HG03571 (cell line): ENCODE results near the gene PHF21A.
"Not testable (repeated sequence)": the region's sequence is repeated elsewhere in the genome, so short reads cannot be mapped to it uniquely, and the experiment has no call there.

Source experiments
- ATAC-seq: cut with Tn5 transposase; IDR thresholded peaks from one replicate; pipeline ENCODE4 v1.9.1; 2021; ENCODE audit not compliant: unreplicated experiment

The PHF21A gene

DNA sequence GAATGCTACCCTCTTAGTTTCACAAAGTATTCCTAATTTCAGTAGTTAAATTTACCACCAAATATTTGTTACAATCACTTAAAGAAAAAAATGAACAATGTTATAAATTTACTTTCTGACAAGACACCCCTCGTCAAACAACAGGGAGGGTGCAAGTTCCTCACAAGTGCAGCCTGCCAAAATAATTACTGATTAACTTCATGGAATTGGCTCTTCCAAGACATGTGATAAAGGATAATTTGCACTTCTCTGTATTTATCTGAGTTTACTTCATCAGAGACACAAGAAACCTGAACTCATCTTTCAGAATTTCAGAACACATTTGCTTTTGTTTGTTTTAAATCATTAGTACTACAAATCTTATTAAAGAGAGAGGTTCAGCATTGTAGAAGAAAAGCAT is 132.3 kb downstream of the PHF21A start:
- ATAC-seq, result no peak

DNA sequence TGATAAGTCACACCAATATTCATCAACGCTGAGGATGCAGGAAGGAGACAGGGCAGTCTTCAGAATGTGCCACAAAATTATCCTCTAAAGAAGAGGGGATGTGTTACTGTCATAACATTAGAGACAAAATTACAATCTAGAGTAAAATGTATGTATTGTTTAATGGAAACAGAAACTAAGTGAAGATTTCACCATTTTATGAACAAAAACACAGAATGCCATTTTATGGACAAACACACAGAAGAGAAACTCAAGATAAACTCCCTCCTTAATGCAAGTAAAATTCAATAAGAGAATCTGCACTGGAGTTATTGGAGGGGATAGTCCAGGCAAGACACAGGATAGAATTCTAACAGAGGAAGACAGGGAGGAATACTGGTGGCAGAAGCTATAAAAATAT is 136.0 kb downstream of the PHF21A start:
- no peak for ATAC-seq

- ATAC-seq, result no peak
These were observed 137.1 kb downstream of the PHF21A start for GRCh38 chr11:45984192-45984591.

GRCh38 chr11:45983471-45983845 is 137.8 kb downstream of the PHF21A start:
- no peak for ATAC-seq

GRCh38 chr11:45982656-45983470 is 138.4 kb downstream of the PHF21A start:
- no peak for ATAC-seq

GRCh38 chr11:45981826-45982225 is 139.4 kb downstream of the PHF21A start:
- ATAC-seq, result not testable (repeated sequence)

GRCh38 chr11:45974806-45975205 is 146.4 kb downstream of the PHF21A start:
- ATAC-seq, result no peak

- ATAC-seq, result no peak
These were observed 147.7 kb downstream of the PHF21A start for GRCh38 chr11:45973601-45974000.

DNA sequence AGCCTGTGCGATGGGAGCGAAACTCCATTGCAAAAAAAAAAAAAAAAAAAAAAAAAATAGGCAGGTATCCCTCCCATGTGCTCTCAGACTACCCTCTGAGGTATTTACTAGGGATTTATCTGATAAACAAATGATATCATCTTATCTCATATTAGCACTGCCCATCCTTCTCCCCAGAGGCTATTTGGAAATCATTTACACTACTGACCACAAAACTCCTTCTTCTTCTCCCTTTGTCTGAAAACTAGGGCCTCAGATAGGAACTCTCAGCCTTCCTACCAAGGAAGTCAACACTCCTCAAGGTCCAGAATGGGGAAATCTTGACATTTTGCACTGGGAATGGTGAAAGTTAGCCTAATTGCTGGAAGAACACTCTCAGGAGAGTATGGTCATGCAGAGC is 152.4 kb downstream of the PHF21A start:
- no peak for ATAC-seq

- ATAC-seq, result no peak
These were observed 153.7 kb downstream of the PHF21A start for GRCh38 chr11:45967506-45967905.

DNA sequence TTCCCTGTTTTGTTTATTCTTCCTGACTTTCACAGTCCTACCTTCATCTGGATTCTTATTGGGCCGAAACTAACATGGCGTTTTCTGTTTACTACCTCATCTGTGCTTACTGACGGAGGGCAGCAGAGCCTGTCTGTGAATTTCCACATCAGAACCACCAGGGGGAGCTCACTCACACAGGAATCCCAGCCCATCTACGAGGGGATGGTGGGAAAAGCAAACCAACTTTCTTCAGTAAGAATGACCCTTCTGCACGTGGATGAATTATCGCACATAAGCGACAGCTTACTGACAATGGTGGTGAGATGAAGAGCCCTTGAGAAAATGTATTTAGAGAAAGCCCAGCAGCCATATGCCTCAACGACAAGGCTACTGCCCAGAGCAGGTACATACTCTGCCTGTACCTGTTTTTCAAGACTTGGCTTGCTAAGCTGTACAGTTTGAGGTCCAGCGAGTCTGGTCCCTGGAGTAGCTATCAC is 156.3 kb downstream of the PHF21A start:
- no peak for ATAC-seq

DNA sequence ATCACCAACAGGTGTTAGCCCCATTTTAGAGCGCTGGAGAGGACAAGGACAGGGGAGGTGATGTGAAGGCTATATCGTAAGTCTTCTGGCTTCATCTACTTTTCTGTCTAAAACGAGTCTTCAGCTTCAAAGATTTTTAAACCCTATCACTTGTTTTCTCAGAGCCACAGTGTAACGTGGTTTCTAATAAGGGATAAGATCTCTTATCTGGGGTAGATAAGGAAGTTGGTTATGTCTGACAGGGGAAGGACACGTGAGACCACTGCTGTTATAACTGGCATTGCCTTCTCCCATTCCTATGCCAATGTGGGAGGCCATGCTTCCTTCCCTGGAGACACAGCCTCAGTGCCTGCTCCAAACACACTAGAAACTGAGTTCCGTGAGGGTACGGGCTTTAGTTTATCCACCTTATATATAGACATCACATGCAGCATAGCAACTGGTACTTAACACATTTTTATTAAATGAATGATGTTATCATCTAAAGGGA is 159.5 kb downstream of the PHF21A start:
- no peak for ATAC-seq

DNA sequence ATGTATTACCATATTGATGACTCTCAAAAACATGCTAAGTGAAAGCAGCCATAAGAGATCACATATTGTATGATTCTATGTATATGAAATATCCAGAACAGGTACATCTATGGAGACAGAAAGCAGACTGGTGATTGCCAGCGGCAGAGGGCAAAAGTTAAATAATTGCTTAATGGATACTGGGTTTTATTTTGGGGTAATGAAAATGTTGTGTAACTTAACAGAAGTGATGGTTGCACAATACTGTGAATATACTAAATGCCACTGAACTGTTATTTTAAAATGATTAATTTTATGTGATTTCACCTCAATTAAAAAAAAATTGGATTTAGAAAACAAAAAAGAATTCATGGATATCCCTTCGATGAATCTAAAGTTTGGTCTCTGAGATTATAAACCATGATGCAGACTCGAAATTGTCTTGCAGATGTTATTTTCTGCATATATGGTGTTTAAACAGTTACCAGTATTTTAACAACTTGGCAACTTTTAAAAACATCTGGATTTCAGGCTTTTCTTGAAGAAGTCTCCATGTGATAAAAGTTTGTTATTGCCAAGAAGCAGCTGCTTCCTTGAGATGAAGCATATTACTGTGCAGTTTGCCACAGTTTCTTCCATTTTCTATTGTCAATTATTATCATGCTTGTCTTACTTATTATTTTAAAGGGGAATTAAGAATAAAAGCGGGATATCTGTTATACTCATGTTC is 160.7 kb downstream of the PHF21A start:
- ATAC-seq, result no peak

DNA sequence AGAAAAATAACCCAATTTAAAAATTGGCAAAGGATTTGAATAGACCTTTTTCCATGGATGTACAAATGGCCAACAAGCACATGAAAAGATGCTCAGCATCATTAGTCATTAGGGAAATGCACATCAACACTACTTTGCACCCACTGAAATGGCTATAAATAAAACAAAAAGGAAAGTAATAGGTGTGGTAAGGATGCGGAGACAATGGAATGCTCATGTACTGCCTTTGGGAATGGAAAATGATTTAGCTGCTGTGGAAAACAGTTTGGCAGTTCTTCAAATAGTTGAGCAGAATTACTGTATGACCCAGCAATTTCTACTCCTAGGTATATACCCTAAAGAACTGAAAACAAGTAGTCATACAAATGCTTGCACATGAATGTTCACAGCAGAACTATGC is 161.4 kb downstream of the PHF21A start:
- no peak for ATAC-seq

DNA sequence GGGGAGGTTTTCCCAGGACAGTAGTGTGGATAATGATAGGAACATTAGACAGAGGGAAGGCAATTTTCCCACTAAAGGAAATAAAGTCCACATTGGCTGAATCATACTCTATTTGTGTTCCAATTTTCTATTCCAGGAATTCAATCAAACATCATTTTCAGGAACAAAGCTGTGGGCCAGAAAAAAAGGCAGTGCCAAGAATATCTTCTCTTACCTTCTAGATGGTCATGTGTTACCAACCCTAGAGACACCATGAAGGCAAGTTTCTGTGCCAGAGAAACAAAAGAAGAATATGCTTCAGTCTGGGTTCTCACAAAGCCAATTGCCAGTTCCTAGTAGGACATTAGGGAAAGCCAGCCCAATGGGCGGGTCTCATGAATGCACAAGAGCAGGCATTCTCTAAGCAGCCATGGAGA is 171.3 kb downstream of the PHF21A start:
- ATAC-seq, result no peak

GRCh38 chr11:45948356-45948755 is 172.9 kb downstream of the PHF21A start:
- ATAC-seq, result no peak

GRCh38 chr11:45947885-45948284 is 173.4 kb downstream of the PHF21A start:
- no peak for ATAC-seq

- no peak for ATAC-seq
These were observed 175.8 kb downstream of the PHF21A start for GRCh38 chr11:45945397-45945999.

- ATAC-seq, result no peak
These were observed 178.9 kb downstream of the PHF21A start for GRCh38 chr11:45942381-45942780.

GRCh38 chr11:45941285-45941684 is 180.0 kb downstream of the PHF21A start:
- ATAC-seq, result no peak

- ATAC-seq, result no peak
These were observed 181.4 kb downstream of the PHF21A start for GRCh38 chr11:45939836-45940235.

GRCh38 chr11:45937916-45938315 is 183.3 kb downstream of the PHF21A start:
- no peak for ATAC-seq
